ENCODE results near the gene SLC22A1.
"Not testable (repeated sequence)": the region's sequence is repeated elsewhere in the genome, so short reads cannot be mapped to it uniquely, and the experiment has no call there.

The SLC22A1 gene

GRCh38 chr6:160162030-160162566 is 40.5 kb downstream of the SLC22A1 start:
- no peak for DNase-seq (ENCODE audit: low read depth)
- no peak overlapping the region for H3K4me3 ChIP-seq (ENCODE audit: low read depth, low read length)

- DNase-seq (ENCODE audit: low read depth), result no peak
These were observed 41.8 kb downstream of the SLC22A1 start for GRCh38 chr6:160163425-160163824.

GRCh38 chr6:160163912-160164311 is 42.3 kb downstream of the SLC22A1 start:
- no peak for DNase-seq (ENCODE audit: low read depth)
- no peak overlapping the region for H3K4me3 ChIP-seq (ENCODE audit: low read depth, low read length)

More at GRCh38 chr6:160163425-160163824, 41.8 kb downstream of the SLC22A1 start:
- no peak overlapping the region for H3K4me3 ChIP-seq (ENCODE audit: low read depth, low read length)

GRCh38 chr6:160165928-160166327 is 44.3 kb downstream of the SLC22A1 start:
- DNase-seq (ENCODE audit: low read depth); H3K4me3 ChIP-seq (ENCODE audit: low read depth, low read length): not testable (repeated sequence)

- no peak for DNase-seq (ENCODE audit: low read depth)
- no peak overlapping the region for H3K4me3 ChIP-seq (ENCODE audit: low read depth, low read length)
These were observed 46.2 kb downstream of the SLC22A1 start for GRCh38 chr6:160167604-160168399.

GRCh38 chr6:160170018-160170680 is 48.5 kb downstream of the SLC22A1 start:
- H3K4me3 ChIP-seq (ENCODE audit: low read depth, low read length), result no peak overlapping the region
- no peak for DNase-seq (ENCODE audit: low read depth)

- no peak overlapping the region for H3K4me3 ChIP-seq (ENCODE audit: low read depth, low read length)
- DNase-seq (ENCODE audit: low read depth), result no peak
These were observed 51.1 kb downstream of the SLC22A1 start for GRCh38 chr6:160172704-160173103.

- no peak for DNase-seq (ENCODE audit: low read depth)
- H3K4me3 ChIP-seq (ENCODE audit: low read depth, low read length), result no peak overlapping the region
These were observed 52.4 kb downstream of the SLC22A1 start for GRCh38 chr6:160173806-160174527.

- DNase-seq (ENCODE audit: low read depth), result no peak
- H3K4me3 ChIP-seq (ENCODE audit: low read depth, low read length), result no peak overlapping the region
These were observed 53.1 kb downstream of the SLC22A1 start for GRCh38 chr6:160174681-160175080.

- H3K4me3 ChIP-seq (ENCODE audit: low read depth, low read length), result no peak overlapping the region
- no peak for DNase-seq (ENCODE audit: low read depth)
These were observed 55.6 kb downstream of the SLC22A1 start for GRCh38 chr6:160177220-160177619.

- DNase-seq (ENCODE audit: low read depth), result no peak
These were observed 56.7 kb downstream of the SLC22A1 start for GRCh38 chr6:160178271-160178670.

GRCh38 chr6:160180706-160181105 is 59.1 kb downstream of the SLC22A1 start:
- DNase-seq (ENCODE audit: low read depth), result no peak
- no peak overlapping the region for H3K4me3 ChIP-seq (ENCODE audit: low read depth, low read length)

More at GRCh38 chr6:160178271-160178670, 56.7 kb downstream of the SLC22A1 start:
- no peak overlapping the region for H3K4me3 ChIP-seq (ENCODE audit: low read depth, low read length)

GRCh38 chr6:160188773-160189172 is 67.2 kb downstream of the SLC22A1 start:
- no peak overlapping the region for H3K4me3 ChIP-seq (ENCODE audit: low read depth, low read length)
- no peak for DNase-seq (ENCODE audit: low read depth)

GRCh38 chr6:160190081-160190480 is 68.5 kb downstream of the SLC22A1 start:
- no peak overlapping the region for H3K4me3 ChIP-seq (ENCODE audit: low read depth, low read length)
- DNase-seq (ENCODE audit: low read depth), result no peak

- H3K4me3 ChIP-seq (ENCODE audit: low read depth, low read length), result no peak overlapping the region
These were observed 69.4 kb downstream of the SLC22A1 start for GRCh38 chr6:160190973-160191372.

GRCh38 chr6:160192840-160193239 is 71.2 kb downstream of the SLC22A1 start:
- DNase-seq (ENCODE audit: low read depth), result no peak
- no peak overlapping the region for H3K4me3 ChIP-seq (ENCODE audit: low read depth, low read length)

More at GRCh38 chr6:160190973-160191372, 69.4 kb downstream of the SLC22A1 start:
- DNase-seq (ENCODE audit: low read depth), result no peak

GRCh38 chr6:160194808-160195207 is 73.2 kb downstream of the SLC22A1 start:
- no peak overlapping the region for H3K4me3 ChIP-seq (ENCODE audit: low read depth, low read length)
- no peak for DNase-seq (ENCODE audit: low read depth)

GRCh38 chr6:160197662-160198061 is 76.0 kb downstream of the SLC22A1 start:
- no peak overlapping the region for H3K4me3 ChIP-seq (ENCODE audit: low read depth, low read length)
- DNase-seq (ENCODE audit: low read depth), result no peak

- no peak for DNase-seq (ENCODE audit: low read depth)
- H3K4me3 ChIP-seq (ENCODE audit: low read depth, low read length), result no peak overlapping the region
These were observed 77.1 kb downstream of the SLC22A1 start for GRCh38 chr6:160198606-160199211.
